HG02973 (cell line): ENCODE measurements around the gene PCBD1.

Source experiments
- ATAC-seq: cut with Tn5 transposase; IDR thresholded peaks from one replicate; pipeline ENCODE4 v1.9.1; 2021; ENCODE audit warnings: moderate library complexity; ENCODE audit not compliant: unreplicated experiment

The PCBD1 gene

GRCh38 chr10:70918851-70919530 is 30.6 kb upstream of the PCBD1 start:
- ATAC-seq, result no peak

- ATAC-seq, result no peak
Measured at GRCh38 chr10:70917635-70918034, 29.3 kb upstream of the PCBD1 start.

GRCh38 chr10:70917226-70917625 is 28.9 kb upstream of the PCBD1 start:
- ATAC-seq, result no peak

- ATAC-seq, result no peak
Measured at GRCh38 chr10:70916241-70916640, 27.9 kb upstream of the PCBD1 start.

GRCh38 chr10:70915806-70916205 is 27.4 kb upstream of the PCBD1 start:
- ATAC-seq, result no peak

DNA sequence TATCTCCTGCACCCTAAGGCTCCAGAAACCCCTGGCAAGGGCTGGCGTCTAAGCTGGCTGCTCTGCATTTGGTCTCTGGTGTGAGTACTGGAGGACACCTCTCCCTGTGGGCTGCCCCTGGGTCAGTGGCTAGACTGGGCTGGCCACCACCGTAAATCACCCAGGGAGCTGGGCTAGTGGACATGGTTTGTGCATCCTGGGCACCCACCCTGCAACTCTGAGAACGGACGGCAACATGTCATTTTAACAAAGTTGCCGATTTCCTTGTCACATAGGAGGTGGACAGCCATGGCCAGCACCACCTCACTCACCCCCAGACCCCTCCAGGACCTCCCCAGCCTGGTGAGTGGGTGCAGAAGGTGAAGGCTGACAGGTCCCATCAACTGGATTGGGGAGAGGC is 26.8 kb upstream of the PCBD1 start:
- ATAC-seq, result no peak

DNA sequence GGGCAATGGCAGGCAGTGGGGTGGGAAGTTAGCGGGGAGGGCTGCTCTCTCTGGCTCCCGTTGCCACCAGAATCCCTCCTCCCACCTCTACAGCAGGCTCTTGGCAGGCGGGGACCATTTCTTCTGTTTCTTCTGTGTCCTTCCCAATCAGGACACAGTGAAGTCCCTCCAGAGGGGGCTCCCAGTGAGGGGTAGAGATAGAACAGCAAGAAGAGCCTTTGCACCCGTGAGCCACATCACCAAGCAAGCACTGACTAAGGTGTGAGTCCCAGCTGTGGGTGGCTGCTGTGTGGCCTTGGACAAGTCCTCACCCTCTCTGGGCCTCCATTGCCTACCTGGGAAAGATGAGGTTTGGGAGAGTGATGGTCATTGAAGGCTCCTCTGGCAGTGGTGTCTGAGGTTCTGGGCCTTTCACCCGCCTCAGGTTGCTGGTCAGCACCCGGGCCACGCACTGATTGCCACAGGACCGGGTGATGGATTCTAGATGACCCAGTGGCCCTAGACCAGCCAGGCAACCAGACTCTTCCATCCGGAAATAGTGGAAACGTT is 26.0 kb upstream of the PCBD1 start:
- ATAC-seq, result no peak

- no peak for ATAC-seq
Measured at GRCh38 chr10:70913893-70914240, 25.5 kb upstream of the PCBD1 start.

- ATAC-seq, result no peak
Measured at GRCh38 chr10:70913191-70913892, 25.0 kb upstream of the PCBD1 start.

- ATAC-seq, result no peak
Measured at GRCh38 chr10:70912556-70912955, 24.2 kb upstream of the PCBD1 start.

DNA sequence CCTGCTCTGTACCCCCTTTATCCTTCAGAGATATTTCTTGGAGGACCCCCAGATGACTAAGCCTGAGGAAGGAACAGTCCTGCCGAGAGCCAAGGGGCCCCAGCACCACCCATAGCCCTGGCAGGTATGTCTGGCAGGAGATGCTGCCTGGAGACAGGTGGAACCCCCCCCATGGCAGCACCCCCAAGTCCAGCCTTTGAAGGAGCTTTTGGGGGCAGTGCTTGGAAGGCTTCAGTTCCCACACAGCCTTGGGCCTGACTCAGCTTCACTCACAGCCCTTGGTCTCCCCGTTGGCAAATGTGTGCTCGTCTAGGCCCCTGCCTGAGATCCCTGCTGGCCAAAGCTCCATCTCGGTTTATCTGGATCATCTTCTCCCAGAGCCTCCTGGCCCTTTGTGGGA is 23.0 kb upstream of the PCBD1 start:
- ATAC-seq, result no peak

GRCh38 chr10:70910486-70911341 is 22.3 kb upstream of the PCBD1 start:
- ATAC-seq, result no peak

DNA sequence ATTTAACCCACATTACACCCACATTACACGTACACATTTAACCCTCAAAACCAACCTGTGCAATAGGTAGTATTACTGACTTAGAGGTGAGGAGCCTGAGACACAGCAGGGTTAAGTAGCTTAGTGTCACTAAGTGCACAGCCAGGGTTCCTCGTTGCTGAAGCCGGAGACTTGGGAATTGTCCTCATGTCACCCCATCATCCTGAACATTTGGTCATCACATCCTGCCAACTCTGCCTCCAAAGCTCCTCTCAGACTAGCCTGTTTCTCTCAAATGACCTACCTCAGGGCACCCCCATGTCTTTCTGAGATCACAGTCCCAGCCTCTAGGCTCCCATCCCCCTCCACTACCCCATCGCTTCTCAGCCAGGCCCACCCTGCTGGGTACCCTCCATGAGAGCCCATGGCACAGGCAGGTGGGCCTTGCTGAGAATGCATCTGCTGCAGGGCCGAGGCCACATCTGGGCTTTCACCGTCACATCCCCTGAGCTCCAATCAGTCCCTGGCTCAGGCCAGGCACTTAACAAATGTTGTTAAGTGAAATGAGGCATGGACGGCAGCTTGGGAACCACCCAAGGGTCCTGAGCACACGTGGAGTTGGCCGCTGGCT is 21.1 kb upstream of the PCBD1 start:
- no peak for ATAC-seq

- no peak for ATAC-seq
Measured at GRCh38 chr10:70908406-70909296, 20.3 kb upstream of the PCBD1 start.

DNA sequence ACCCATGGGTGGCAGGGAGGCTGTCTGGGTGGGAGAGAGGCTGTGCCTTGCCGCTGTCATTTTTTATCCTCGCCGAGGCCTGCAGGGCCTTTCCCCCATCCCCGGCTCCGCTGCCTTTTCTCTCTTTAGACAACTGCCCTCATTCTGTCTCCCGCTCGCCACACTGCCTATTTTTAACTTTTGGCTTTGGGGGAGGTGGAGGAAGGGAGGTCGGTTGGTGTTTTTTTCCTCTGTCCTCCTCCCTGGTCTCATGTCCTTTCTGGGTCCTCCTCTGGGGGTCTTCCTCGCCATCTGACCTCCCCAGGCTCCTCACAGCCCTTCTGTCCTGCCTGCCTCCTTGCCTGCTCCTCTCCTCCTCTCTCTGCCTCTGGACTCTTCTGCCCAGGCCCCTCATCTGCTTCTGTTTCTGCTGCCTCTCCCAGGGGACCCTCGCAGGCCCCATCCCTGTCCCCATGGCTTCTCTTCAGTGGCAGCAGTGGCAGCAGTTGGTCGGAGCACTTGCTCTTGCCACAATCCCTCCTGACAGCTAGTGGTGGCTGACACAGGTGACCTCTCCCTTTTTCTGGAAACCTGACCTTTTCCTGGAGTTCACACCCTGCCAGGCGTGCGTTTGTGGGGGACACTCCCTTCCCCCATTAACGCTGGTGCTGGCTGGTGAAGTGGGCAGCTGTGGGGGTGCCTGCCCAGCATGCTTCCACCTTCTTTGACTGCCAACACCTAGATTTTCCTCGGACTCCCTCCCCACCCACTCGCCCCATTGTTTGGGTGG is 19.5 kb upstream of the PCBD1 start:
- ATAC-seq, result no peak

DNA sequence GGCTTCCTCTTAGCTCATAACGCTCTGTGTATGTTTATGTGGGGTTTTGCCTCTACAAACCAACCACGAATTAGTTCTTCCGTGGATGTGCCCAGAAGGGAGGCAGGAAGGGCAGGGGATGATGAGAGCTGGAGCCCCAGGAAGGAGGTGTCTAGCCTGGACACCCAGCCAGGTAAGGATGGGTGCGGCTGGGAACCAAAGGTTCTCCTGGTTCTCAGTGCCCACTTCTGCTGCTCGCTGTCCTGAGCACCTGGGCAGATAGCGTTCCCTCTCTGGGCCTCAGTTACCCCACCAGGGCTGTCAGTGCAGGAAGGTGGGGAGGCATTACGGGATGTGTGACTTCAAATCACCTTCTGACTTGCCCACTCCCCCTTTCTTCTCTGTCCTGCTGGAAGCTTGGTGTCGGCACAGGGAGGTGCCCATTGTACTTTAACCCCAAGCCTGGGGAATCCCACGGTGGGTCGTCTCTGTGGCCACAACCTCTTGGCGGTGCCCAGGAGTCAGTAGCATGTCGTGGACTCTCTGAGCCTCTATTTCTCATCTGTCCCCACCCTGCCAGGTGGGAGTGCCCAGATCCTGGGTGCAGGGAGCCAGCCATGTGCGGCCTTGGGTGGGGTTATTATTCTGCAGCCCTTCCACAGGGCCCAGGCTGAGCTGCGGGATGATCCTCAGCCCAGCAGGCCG is 18.7 kb upstream of the PCBD1 start:
- ATAC-seq, result no peak

DNA sequence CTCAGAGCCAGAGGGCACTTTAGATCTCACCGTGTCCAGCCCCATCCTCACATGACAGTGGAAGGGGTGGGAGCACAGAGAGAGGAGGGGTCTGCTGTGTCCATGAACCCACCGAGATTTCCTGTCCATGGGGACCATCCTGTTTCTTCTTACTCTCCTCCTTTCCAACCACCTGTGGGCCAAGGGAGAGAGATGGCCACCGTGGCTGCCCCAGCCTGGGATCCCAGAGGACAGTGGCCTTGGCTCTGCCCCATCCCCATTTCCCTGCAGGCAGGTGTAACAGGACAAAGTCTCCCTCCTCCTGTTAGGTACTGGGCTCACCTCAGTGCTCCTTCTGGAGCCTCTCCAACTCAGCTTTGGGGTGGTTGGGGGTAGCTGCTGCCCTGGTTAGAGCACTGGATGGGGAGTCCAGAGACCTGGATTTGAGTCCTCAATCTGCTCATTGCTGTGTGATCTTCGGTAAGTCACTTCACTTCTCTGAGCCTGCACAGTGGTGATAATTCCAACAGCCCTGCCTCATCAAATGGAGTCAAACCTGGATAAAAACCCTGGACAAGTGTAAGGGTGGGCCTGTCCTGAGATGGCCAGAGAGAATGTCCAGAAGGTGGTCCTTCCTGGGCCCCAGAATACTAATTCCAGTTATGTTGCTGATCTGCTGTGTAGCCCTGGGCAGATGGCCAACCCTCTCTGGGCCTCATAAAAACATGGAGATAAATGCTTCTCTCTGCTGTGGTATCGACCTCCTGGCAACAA is 17.8 kb upstream of the PCBD1 start:
- ATAC-seq, result no peak
